Prostate gland (tissue), 2 donors: ENCODE measurements around the gene FAM78A.

Experiments used
- CTCF ChIP-seq, 4 experiments: fragments of 200-600 bp in 2 of 4; fragments of 450-650 bp in 2 of 4; sonication (generic) in 2 of 4; IDR thresholded peaks; 1 replicate in 3 of 4; 2 replicates in 1 of 4; pipeline ENCODE4 v1.5.1; 2016 to 2019; ENCODE audit warnings: antibody characterized with exemption in 4 of 4, mild to moderate bottlenecking in 2 of 4, moderate library complexity in 2 of 4
- POLR2A ChIP-seq: fragments of 450-650 bp; IDR thresholded peaks from one replicate; pipeline ENCODE4 v1.6.1; 2016; ENCODE audit warnings: antibody characterized with exemption, mild to moderate bottlenecking

- TF ChIP-seq CTCF (IDR thresholded peaks at IDR 0.05): no peak
- no peak for TF ChIP-seq POLR2A
Observed at GRCh38 chr9:131324736-131325679, 48.7 kb upstream of the FAM78A start.
